NCI-H2196 (cell line): Measurements from ENCODE around the gene PAF1.
"Not testable (repeated sequence)": the region's sequence is repeated elsewhere in the genome, so short reads cannot be mapped to it uniquely, and the experiment has no call there.

ENCODE experiments used
- DNase-seq: peaks from one replicate; lab custom pipeline; 2025; ENCODE audit not compliant: unreplicated experiment; lab: John Stamatoyannopoulos, UW

Gene PAF1

DNA sequence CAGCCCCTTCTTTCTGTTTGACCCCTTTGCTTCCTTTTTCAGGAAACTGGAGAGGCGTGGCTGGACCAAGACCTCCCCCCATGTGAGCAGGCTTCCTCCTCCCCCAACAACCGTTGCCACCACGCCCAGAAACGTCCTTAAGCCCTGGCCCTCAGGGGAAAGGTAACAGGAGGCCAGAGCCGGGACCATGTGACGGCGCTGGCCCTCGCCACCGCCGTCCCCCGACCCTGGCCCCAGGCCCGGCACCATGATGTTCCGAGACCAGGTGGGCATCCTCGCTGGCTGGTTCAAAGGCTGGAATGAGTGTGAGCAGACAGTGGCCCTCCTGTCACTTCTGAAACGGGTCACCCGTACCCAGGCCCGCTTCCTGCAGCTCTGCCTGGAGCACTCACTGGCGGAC is 34.3 kb downstream of the PAF1 start:
- no peak for DNase-seq

- DNase-seq: no peak
These were observed 34.8 kb downstream of the PAF1 start for GRCh38 chr19:39356073-39356472.

- no peak for DNase-seq
These were observed 35.7 kb downstream of the PAF1 start for GRCh38 chr19:39355253-39355652.

DNA sequence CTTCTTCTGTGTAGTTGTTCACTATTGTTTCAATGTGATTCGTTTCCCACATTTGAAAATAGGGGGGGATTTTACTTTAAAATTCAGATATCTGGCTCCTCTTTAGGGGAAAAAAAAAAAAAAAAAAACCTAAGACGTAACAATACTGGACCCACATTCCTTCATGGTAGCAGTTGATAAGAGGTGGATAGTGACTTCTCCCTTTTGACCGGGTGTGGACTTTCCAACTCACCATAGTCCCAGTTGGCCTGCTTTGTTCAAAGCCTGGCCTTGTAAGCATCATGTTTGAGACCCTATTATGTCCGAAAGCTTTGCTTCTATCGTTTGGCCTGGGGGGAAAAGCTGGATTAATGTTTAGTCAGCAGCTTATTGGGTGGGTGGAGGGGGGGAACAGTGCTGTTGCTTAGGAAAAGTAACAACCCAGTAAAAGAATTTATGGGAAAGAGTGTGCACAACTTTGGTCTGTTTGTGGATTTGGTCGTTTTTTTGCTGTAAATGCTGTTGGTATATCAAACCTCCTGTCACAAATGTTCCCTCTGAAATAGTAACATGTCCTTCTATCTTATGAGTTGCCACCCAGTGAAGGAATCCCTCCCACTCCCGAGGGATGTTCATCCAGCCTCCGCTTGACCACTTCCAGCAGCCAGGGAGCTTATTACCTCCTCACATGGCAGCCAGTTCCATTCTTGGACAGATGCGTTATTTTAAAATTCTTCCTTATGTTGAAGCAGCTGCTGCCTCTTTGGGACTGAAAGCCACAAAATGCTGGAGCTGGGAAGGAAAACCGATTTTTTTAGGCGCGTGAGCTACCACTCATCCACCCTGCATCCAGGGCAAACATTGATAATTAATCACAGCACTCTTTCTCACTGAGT is 38.3 kb downstream of the PAF1 start:
- no peak for DNase-seq

GRCh38 chr19:39351537-39352064 is 39.3 kb downstream of the PAF1 start:
- no peak for DNase-seq

GRCh38 chr19:39350156-39350555 is 40.8 kb downstream of the PAF1 start:
- no peak for DNase-seq

DNA sequence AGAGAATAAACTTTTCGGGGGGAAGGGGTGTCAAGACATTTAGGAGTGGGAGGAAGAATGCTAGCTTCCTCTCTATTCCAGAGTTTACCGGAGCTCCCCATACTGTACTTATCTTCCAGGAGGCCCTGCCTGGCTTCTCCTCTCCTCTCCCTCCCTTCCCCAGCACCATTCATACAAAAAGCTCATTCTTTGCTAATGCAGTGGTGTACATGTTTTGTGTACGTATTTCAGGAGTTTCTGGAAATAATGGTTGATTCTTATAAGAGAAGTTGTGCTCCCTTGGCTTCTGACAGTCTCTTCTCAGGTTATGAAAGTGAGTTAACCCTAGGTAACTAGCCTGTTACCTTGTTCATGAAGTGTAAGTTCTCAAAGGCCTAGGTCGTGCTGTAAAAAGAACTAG is 41.6 kb downstream of the PAF1 start:
- DNase-seq: no peak

DNA sequence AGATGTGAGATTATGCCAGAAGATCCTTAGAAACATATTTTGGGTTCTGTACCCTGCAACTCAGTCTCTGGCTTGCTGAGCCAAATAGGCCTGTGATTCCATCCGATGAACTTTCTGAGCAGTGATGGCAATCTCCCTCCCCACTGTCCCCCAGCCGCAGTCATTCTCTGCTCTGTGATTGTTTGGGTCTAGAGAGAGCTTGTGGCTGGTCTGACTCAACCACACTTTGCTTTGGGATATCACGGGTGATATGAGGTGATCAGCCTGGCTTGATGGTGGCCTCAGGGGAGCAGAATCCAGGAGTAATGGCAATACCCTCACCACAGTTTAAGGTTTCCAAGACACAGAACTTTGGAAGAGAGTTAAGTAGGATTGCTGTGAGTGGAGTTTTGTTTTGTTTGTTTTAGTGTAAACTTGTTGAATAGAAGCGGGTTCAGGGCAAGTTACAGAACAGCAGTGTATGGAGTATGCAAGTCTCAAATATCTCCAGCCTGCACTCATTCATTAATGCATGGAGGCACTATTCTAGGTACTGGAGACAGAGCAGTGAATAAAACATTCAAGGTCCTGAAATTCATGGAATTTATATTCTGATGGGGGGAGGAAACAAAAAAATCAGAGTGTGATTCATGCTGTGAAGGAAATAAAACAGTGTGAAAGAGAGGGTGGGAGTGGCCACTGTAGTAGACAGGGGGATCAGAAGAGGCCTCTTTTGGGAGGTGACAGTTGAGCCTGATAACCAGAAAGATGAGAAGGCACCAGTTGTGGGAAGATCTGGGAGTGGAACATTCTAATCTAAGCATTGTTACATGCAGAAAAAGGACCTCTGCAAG is 43.4 kb downstream of the PAF1 start:
- no peak for DNase-seq

DNA sequence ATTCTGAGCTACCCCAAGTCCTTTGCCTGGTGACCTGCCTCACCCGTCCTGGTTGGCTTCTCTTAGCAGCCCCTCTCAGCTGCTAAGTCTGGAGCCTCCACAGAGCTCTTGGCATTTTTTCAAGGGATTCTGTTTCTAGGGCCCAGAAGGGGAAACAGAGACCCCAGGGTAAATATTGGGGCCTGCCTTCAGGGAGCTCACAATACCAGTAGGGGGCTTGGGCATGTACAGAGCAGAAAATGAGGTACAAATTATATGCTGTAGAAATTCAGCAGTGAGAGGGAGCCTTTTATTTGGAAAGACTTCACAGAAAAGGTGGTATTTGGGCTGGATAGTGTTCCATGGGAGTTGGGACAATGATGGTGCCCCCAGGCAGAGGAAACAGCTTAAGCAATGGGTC is 45.0 kb downstream of the PAF1 start:
- DNase-seq: no peak

- no peak for DNase-seq
These were observed 48.1 kb downstream of the PAF1 start for GRCh38 chr19:39342647-39343305.

DNA sequence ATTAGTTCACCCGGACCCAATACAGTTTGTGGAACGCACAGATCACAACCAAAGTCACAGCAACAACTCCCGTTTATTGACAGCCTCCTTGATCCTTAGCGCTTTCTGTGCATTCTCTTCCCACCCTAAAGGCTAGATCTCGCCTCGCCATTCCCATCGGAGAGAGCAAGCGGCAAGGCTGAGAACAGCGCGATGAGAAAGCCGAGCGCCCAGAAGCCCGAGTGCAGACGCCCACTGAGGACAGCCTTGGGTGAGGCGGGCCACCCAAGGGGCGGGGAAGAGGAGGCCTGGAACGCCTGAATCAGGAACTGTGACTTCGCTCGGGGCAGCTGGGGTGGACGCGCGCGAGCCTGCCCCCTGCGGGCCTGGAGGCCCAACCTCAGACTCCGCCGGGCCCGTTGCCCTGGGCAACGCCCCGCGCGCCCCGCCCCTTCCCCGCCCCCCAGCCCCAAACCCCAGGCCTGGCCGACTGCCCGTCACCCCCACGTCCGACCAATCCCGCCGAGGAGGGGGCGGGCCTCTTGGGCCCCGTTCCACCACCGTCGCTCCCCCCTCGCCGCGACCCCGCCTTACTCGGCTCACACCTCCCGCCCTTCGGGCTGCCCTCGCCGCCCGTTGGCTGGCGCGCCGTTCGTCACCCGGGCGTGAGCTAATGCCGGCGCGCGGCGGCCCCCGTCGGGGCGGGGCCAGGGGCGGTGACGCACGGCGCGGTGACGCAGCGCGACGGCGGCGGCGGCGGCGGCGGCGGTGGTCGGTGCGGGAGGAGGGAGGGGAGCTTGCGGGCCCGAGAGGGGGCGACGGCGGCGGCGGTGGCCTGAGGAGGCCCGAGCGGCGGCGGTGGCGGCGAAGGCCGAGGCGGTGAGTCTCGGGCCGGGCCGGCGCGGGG is 48.9 kb downstream of the PAF1 start, which contains the start of gene SAMD4B:
Gene SAMD4B, plus strand, starts transcription at position 703 of the 886 bp plus-strand sequence. CDS start 14,473 bp downstream, outside the sequence.
- peak; percentile 99 for DNase-seq

- no peak for DNase-seq
These were observed 49.7 kb downstream of the PAF1 start for GRCh38 chr19:39341129-39341718.

DNA sequence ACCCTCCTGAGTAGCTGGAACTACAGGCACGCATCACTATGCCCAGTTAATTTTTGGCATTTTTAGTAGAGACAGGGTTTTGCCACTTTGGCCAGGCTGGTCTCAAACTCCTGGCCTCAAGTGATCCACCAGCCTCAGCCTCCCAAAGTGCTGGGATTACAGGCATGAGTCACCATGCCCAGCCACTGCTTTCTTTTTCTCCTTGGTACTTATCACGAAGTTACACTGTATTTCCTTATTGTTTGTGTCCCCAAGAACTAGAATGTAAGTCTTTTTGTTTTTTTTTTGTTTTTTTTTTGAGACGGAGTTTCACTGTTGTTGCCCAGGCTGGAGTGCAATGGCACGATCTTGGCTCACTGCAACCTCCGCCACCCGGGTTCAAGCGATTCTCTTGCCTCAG is 50.8 kb downstream of the PAF1 start:
- DNase-seq: not testable (repeated sequence)

- no peak for DNase-seq
These were observed 51.2 kb downstream of the PAF1 start for GRCh38 chr19:39339674-39340073.

GRCh38 chr19:39336483-39336882 is 54.4 kb downstream of the PAF1 start:
- DNase-seq: no peak
